Loucy (cell line): ENCODE measurements around the gene IGFBP4.

ENCODE experiments used
- H2AFZ ChIP-seq: fragments of 200-600 bp; sonication (generic); 2 replicates; pipeline ENCODE4 v1.6.0; 2016; ENCODE audit warnings: antibody characterized with exemption, mild to moderate bottlenecking, low read length, moderate library complexity
- H3F3A ChIP-seq: fragments of 200-600 bp; 2 replicates; pipeline ENCODE4 v1.6.0; 2016; ENCODE audit warnings: antibody characterized with exemption, low read depth, mild to moderate bottlenecking
- H3K27me3 ChIP-seq: fragments of 200-600 bp; sonication (generic); 2 replicates; pipeline ENCODE4 v1.6.1; 2014; ENCODE audit warnings: low read length, mild to moderate bottlenecking; ENCODE audit not compliant: insufficient read depth, poor library complexity, severe bottlenecking
- H3K36me3 ChIP-seq: fragments of 200-600 bp; sonication (generic); 2 replicates; pipeline ENCODE4 v1.6.1; 2016; ENCODE audit warnings: low read length; ENCODE audit not compliant: insufficient read depth
- H3K4me1 ChIP-seq: fragments of 200-600 bp; sonication (generic); 2 replicates; pipeline ENCODE4 v1.5.1; 2014; ENCODE audit warnings: low read length, mild to moderate bottlenecking; ENCODE audit not compliant: insufficient read depth, poor library complexity, severe bottlenecking
- H3K4me2 ChIP-seq: fragments of 200-600 bp; sonication (generic); 2 replicates; pipeline ENCODE4 v1.6.0; 2014; ENCODE audit warnings: antibody characterized with exemption, low read length, low read depth, mild to moderate bottlenecking; ENCODE audit not compliant: poor library complexity, severe bottlenecking
- H3K4me3 ChIP-seq: fragments of 200-600 bp; sonication (generic); 2 replicates; pipeline ENCODE4 v1.5.1; 2014; ENCODE audit warnings: low read length, mild to moderate bottlenecking, mixed read lengths; ENCODE audit not compliant: poor library complexity, severe bottlenecking
- H3K79me2 ChIP-seq: fragments of 200-600 bp; sonication (generic); 2 replicates; pipeline ENCODE4 v1.6.1; 2014; ENCODE audit warnings: low read length; ENCODE audit not compliant: insufficient read depth
- H3K9ac ChIP-seq: fragments of 200-600 bp; sonication (generic); 2 replicates; pipeline ENCODE4 v1.6.0; 2014; ENCODE audit warnings: mild to moderate bottlenecking, low read depth, low read length, moderate library complexity; ENCODE audit not compliant: poor library complexity, severe bottlenecking
- H3K9me2 ChIP-seq: fragments of 200-600 bp; sonication (generic); replicated peaks from 2 replicates; pipeline ENCODE4 v1.6.1; 2016; ENCODE audit warnings: low read depth, low read length, mixed read lengths
- H3K9me3 ChIP-seq: fragments of 200-600 bp; sonication (generic); 2 replicates; pipeline ENCODE4 v1.6.1; 2014; ENCODE audit warnings: mild to moderate bottlenecking, antibody characterized with exemption, low read length, low read depth; ENCODE audit not compliant: insufficient read depth
- H4K20me1 ChIP-seq: fragments of 200-600 bp; sonication (generic); 2 replicates; pipeline ENCODE4 v1.6.0; 2014; ENCODE audit warnings: antibody characterized with exemption, low read length, mild to moderate bottlenecking; ENCODE audit not compliant: insufficient read depth, poor library complexity, severe bottlenecking
- CTCF ChIP-seq: fragments of 200-600 bp; sonication (generic); conservative IDR thresholded peaks from 2 replicates; pipeline ENCODE4 v1.5.1; 2014; ENCODE audit warnings: mild to moderate bottlenecking, antibody characterized with exemption, low read length
- EZH2phosphoT487 ChIP-seq: fragments of 200-600 bp; IDR thresholded peaks from 2 replicates; pipeline ENCODE4 v1.6.1; 2018; ENCODE audit warnings: antibody characterized with exemption, mild to moderate bottlenecking, moderate library complexity, borderline replicate concordance

The IGFBP4 gene

DNA sequence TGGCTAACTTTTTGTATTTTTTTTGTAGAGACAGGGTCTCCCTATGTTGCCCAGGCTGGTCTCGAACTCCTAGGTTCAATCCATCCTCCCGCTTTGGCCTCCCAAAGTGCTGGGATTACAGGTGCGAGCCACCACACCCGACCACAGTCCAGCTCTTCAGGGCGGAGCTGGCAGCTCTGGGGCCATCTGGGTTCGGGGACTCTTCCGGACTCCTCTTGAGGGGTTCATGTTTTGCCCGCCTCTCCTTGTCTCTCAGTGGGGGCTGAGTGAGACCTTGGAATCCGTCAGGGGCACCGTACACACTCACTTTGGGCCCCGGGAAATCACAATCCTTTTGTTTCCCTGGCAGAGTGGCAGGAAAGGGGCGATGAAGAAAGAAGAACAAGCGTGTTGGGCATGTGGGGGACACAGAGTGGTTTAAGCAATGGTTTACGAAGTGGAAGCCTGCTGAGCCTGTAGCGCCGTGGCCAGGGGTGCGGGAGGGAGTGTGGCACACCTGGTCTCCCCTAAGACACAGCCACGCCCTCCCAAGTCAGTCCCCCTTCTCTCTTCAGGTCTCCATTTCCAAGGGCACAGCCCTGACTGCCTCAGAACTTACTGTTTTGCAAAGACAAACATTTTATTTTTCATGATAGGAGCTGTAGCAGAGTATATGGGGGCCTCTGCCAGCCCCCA lies 32.1 kb downstream of the IGFBP4 start:
- H3K4me3 ChIP-seq: no peak overlapping the region
- H4K20me1 ChIP-seq: no peaks in the 10 kb centered on the region
- peaks cover 6% of the 10 kb centered on the region; the same call in 1 of the 2 replicates for H3K9me3 ChIP-seq
- H3K4me1 ChIP-seq: peaks cover 21% of the 10 kb centered on the region
- H3K9me2 ChIP-seq: no peaks in the 10 kb centered on the region
- H3F3A ChIP-seq: no peaks in the 10 kb centered on the region
- H3K36me3 ChIP-seq: no peaks in the 10 kb centered on the region
- H3K4me2 ChIP-seq: no peak overlapping the region
- H3K27me3 ChIP-seq: no peaks in the 10 kb centered on the region
- no peak overlapping the region for H3K9ac ChIP-seq
- TF ChIP-seq EZH2phosphoT487: no peak
- TF ChIP-seq CTCF: no peak
- H2AFZ ChIP-seq: no peak overlapping the region
- no peaks in the 10 kb centered on the region for H3K79me2 ChIP-seq

- no peak overlapping the region for H3K9ac ChIP-seq
- no peaks in the 10 kb centered on the region for H4K20me1 ChIP-seq
- H3K36me3 ChIP-seq: no peaks in the 10 kb centered on the region
- no peaks in the 10 kb centered on the region for H3K27me3 ChIP-seq
- no peak overlapping the region for H2AFZ ChIP-seq
- 0 out of 2 replicates have a peak, but pooled peaks cover under 1% of the 10 kb centered on the region for H3K9me3 ChIP-seq
- no peaks in the 10 kb centered on the region for H3F3A ChIP-seq
- no peaks in the 10 kb centered on the region for H3K79me2 ChIP-seq
- no peaks in the 10 kb centered on the region for H3K9me2 ChIP-seq
- H3K4me1 ChIP-seq: peaks cover 24% of the 10 kb centered on the region
- no peak for TF ChIP-seq CTCF
- TF ChIP-seq EZH2phosphoT487: no peak
- H3K4me2 ChIP-seq: no peak overlapping the region
- no peak overlapping the region for H3K4me3 ChIP-seq
Observed at GRCh38 chr17:40477796-40478195, 34.5 kb downstream of the IGFBP4 start.

DNA sequence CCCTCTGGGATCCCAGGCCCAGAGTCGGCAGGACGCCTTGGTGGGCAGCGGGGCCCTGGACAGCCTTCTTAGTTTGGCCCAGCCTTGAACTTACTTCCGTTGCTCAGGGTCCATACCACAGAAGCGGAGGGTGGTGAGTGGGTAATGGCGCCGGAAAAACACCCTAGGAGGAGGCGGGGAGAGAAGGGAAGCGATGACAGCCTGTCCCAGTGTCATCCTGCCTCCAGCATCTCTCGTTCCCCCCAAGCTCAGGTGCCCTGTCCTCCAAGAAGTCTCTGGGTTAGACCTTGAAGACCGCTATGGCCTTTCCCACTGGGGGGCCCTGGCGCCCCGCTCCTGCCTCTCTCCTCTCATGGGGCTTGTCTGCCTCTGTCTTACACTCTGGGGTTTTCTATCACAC lies 35.2 kb downstream of the IGFBP4 start:
- Histone ChIP-seq H3K79me2 (no peaks in the 10 kb centered on the region), H3K27me3 (no peaks in the 10 kb centered on the region), H3K9ac (no peak overlapping the region), H4K20me1 (no peaks in the 10 kb centered on the region), H3K36me3 (no peaks in the 10 kb centered on the region), H2AFZ (no peak overlapping the region), H3F3A (no peaks in the 10 kb centered on the region), H3K4me2 (no peak overlapping the region), H3K4me1 (peaks cover 24% of the 10 kb centered on the region), H3K9me2 (no peaks in the 10 kb centered on the region), H3K4me3 (no peak overlapping the region), H3K9me3 (no peaks in the 10 kb centered on the region)
- no peak for TF ChIP-seq CTCF
- TF ChIP-seq EZH2phosphoT487: no peak
